Measurements from ENCODE around the gene NUDCD2.

- TF ChIP-seq CTCF (IDR thresholded peaks at IDR 0.05): no peak
- no peak for TF ChIP-seq POLR2AphosphoS5 (IDR thresholded peaks at IDR 0.05)
- no peak for TF ChIP-seq POLR2A (IDR thresholded peaks at IDR 0.05)
These were observed 37.4 kb upstream of the NUDCD2 start for GRCh38 chr5:163497315-163497714.
